Smooth muscle cell (in vitro differentiated cells): ENCODE results near the gene TPRA1. TPM values are rescaled to one million over a fixed set of nuclear protein-coding genes. Genes with fewer than 3 reads are reported as not detected.

Experiments
- DNase-seq: peaks from one replicate; lab custom pipeline; 2025; ENCODE audit not compliant: unreplicated experiment; lab: John Stamatoyannopoulos, UW
- H2AFZ ChIP-seq: fragments of 200-600 bp; sonication (generic); 2 replicates; pipeline ENCODE4 v1.6.0; 2016; ENCODE audit warnings: antibody characterized with exemption, low read depth, mild to moderate bottlenecking
- H3F3A ChIP-seq: fragments of 200-600 bp; sonication (generic); 2 replicates; pipeline ENCODE4 v1.6.0; 2017; ENCODE audit warnings: antibody characterized with exemption, low read depth
- H3K27ac ChIP-seq: fragments of 200-600 bp; sonication (generic); 2 replicates; pipeline ENCODE4 v1.5.1; 2016; ENCODE audit warnings: low read depth, mild to moderate bottlenecking
- H3K27me3 ChIP-seq: fragments of 200-600 bp; sonication (generic); 2 replicates; pipeline ENCODE4 v1.6.1; 2016; ENCODE audit warnings: low read depth, mild to moderate bottlenecking
- H3K36me3 ChIP-seq: fragments of 200-600 bp; sonication (generic); 2 replicates; pipeline ENCODE4 v1.5.1; 2016; ENCODE audit warnings: low read depth
- H3K4me1 ChIP-seq: fragments of 200-600 bp; sonication (generic); 2 replicates; pipeline ENCODE4 v1.5.1; 2016; ENCODE audit warnings: low read depth
- H3K4me2 ChIP-seq: fragments of 200-600 bp; sonication (generic); 2 replicates; pipeline ENCODE4 v1.6.0; 2016; ENCODE audit warnings: mild to moderate bottlenecking
- H3K4me3 ChIP-seq: fragments of 200-600 bp; sonication (generic); 2 replicates; pipeline ENCODE4 v1.5.1; 2016; ENCODE audit warnings: mild to moderate bottlenecking
- H3K79me2 ChIP-seq: fragments of 200-600 bp; sonication (generic); 2 replicates; pipeline ENCODE4 v1.6.0; 2016; ENCODE audit warnings: low read depth, mild to moderate bottlenecking
- H3K9ac ChIP-seq: fragments of 200-600 bp; sonication (generic); 2 replicates; pipeline ENCODE4 v1.6.0; 2016; ENCODE audit warnings: low read depth
- H3K9me3 ChIP-seq: fragments of 200-600 bp; sonication (generic); replicated peaks from 2 replicates; pipeline ENCODE4 v1.5.1; 2016; ENCODE audit warnings: low read depth
- H4K20me1 ChIP-seq: fragments of 200-600 bp; sonication (generic); 2 replicates; pipeline ENCODE4 v1.6.0; 2016; ENCODE audit warnings: low read depth
- WGBS: methylation state at CpG from one replicate; pipeline ENCODE4 v1.1.7; 2016; ENCODE audit warnings: low lambda C conversion rate; 5-methylcytosine and 5-hydroxymethylcytosine counted together
- polyA plus RNA-seq: library from polyadenylated mRNA; unstranded; fragments of >200 nt; fragmentation: Nextera tagmentation; extraction: Ambion mirVana; gene quantifications from 2 replicates; pipeline ENCODE4 v1.2.1, GENCODE V29; 2016
- total RNA-seq: library from RNA; depleted of rRNA; stranded (reverse); fragments of >200 nt; gene quantifications from 2 replicates; pipeline ENCODE4 v1.2.3, GENCODE V29; 2014
- TF ChIP-seq, protein P1 (sequence below): fragments of 200-600 bp; sonication (generic); IDR thresholded peaks from 2 replicates; pipeline ENCODE4 v1.5.1; 2017; ENCODE audit warnings: borderline replicate concordance, mild to moderate bottlenecking, antibody characterized with exemption; ENCODE audit not compliant: insufficient read depth, poor library complexity, severe bottlenecking

TPRA1 gene
- total and polyA plus RNA-seq, 2 experiments from 2014 or later, result 25.9 to 43.5 TPM

GRCh38 chr3:127544803-127545201 lies 45.7 kb downstream of the TPRA1 start:
- Histone ChIP-seq H2AFZ (no peak overlapping the region), H3K9me3 (no peaks in the 10 kb centered on the region), H3K4me2 (no peak overlapping the region), H3K9ac (no peak overlapping the region), H3K27ac (no peak overlapping the region), H3K79me2 (no peaks in the 10 kb centered on the region), H3K4me1 (no peaks in the 10 kb centered on the region), H3K27me3 (no peaks in the 10 kb centered on the region), H4K20me1 (no peaks in the 10 kb centered on the region), H3K36me3 (no peaks in the 10 kb centered on the region), H3F3A (peaks cover 7% of the 10 kb centered on the region), H3K4me3 (no peak overlapping the region)
- DNase-seq, result no peak
- TF ChIP-seq, protein P1, sequence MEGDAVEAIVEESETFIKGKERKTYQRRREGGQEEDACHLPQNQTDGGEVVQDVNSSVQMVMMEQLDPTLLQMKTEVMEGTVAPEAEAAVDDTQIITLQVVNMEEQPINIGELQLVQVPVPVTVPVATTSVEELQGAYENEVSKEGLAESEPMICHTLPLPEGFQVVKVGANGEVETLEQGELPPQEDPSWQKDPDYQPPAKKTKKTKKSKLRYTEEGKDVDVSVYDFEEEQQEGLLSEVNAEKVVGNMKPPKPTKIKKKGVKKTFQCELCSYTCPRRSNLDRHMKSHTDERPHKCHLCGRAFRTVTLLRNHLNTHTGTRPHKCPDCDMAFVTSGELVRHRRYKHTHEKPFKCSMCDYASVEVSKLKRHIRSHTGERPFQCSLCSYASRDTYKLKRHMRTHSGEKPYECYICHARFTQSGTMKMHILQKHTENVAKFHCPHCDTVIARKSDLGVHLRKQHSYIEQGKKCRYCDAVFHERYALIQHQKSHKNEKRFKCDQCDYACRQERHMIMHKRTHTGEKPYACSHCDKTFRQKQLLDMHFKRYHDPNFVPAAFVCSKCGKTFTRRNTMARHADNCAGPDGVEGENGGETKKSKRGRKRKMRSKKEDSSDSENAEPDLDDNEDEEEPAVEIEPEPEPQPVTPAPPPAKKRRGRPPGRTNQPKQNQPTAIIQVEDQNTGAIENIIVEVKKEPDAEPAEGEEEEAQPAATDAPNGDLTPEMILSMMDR, result no peak
- 85% methylated on average over 9 of the region's 9 CpGs for WGBS

GRCh38 chr3:127544192-127544802 lies 46.2 kb downstream of the TPRA1 start:
- WGBS, result 31% methylated on average over 10 of the region's 10 CpGs
- H3K27ac ChIP-seq, result no peak overlapping the region
- no peaks in the 10 kb centered on the region for H3K9me3 ChIP-seq
- no peak overlapping the region for H3K9ac ChIP-seq
- DNase-seq, result peak; percentile 23
- H3F3A ChIP-seq, result peaks cover 7% of the 10 kb centered on the region
- no peak overlapping the region for H2AFZ ChIP-seq
- no peaks in the 10 kb centered on the region for H3K36me3 ChIP-seq
- H3K4me2 ChIP-seq, result no peak overlapping the region
- H4K20me1 ChIP-seq, result no peaks in the 10 kb centered on the region
- no peak overlapping the region for H3K4me3 ChIP-seq
- TF ChIP-seq, protein P1, result peak; percentile 74
- no peaks in the 10 kb centered on the region for H3K4me1 ChIP-seq
- no peaks in the 10 kb centered on the region for H3K79me2 ChIP-seq
- no peaks in the 10 kb centered on the region for H3K27me3 ChIP-seq

DNA sequence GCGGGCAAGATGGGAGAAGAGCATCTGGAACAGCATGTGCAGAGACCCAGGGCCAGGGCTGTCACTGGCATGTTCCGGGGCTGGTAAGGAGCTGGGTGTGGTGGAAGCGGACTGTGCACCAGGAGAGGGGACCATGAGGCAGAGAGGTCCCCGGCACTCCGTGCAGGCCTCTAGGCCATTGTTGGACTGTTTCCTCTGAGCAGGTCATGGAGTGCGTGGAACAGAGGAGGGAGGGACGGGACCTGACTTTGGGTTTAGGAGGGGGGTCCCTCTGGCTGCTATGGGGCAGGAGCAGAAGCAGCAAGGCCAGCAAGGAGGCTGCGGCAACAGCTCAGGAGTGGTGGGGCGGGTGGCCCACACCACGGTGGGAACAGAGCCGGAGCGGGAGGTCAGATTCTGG lies 47.1 kb downstream of the TPRA1 start:
- 97% methylated on average over 12 of the region's 12 CpGs for WGBS
- no peak for DNase-seq

More for the DNA sequence above, 47.1 kb downstream of the TPRA1 start:
- Histone ChIP-seq H3K9me3 (no peaks in the 10 kb centered on the region), H3K36me3 (no peaks in the 10 kb centered on the region), H3K79me2 (no peaks in the 10 kb centered on the region), H3K9ac (no peak overlapping the region), H4K20me1 (no peaks in the 10 kb centered on the region), H3K27me3 (no peaks in the 10 kb centered on the region), H3K4me3 (no peak overlapping the region), H3K4me1 (no peaks in the 10 kb centered on the region), H3K4me2 (no peak overlapping the region), H2AFZ (no peak overlapping the region), H3K27ac (no peak overlapping the region), H3F3A (peaks cover 7% of the 10 kb centered on the region)
- TF ChIP-seq, protein P1, result no peak
